HG02759 (cell line): ENCODE data around the gene CSMD2.
"Not testable (repeated sequence)": the region's sequence is repeated elsewhere in the genome, so short reads cannot be mapped to it uniquely, and the experiment has no call there.

Experiments used
- ATAC-seq: cut with Tn5 transposase; IDR thresholded peaks from one replicate; pipeline ENCODE4 v1.9.1; 2021; ENCODE audit warnings: mild to moderate bottlenecking, moderate library complexity; ENCODE audit not compliant: unreplicated experiment

CSMD2 gene

GRCh38 chr1:34055818-34056217, 109.2 kb downstream of the CSMD2 start:
- no peak for ATAC-seq

GRCh38 chr1:34054920-34055319, 110.1 kb downstream of the CSMD2 start:
- ATAC-seq, result no peak

GRCh38 chr1:34053660-34054059, 111.4 kb downstream of the CSMD2 start:
- ATAC-seq, result no peak

- ATAC-seq, result no peak
Observed at GRCh38 chr1:34052565-34052964, 112.5 kb downstream of the CSMD2 start.

GRCh38 chr1:34050709-34051485, 114.1 kb downstream of the CSMD2 start:
- ATAC-seq, result no peak

GRCh38 chr1:34049994-34050393, 115.0 kb downstream of the CSMD2 start:
- ATAC-seq, result no peak

- ATAC-seq, result no peak
Observed at GRCh38 chr1:34049477-34049876, 115.6 kb downstream of the CSMD2 start.

GRCh38 chr1:34037856-34038255, 127.2 kb downstream of the CSMD2 start:
- no peak for ATAC-seq

GRCh38 chr1:34037109-34037508, 127.9 kb downstream of the CSMD2 start:
- no peak for ATAC-seq

GRCh38 chr1:34034036-34034435, 131.0 kb downstream of the CSMD2 start:
- ATAC-seq, result no peak

GRCh38 chr1:34029954-34030353, 135.1 kb downstream of the CSMD2 start:
- no peak for ATAC-seq

- no peak for ATAC-seq
Observed at GRCh38 chr1:34029515-34029914, 135.5 kb downstream of the CSMD2 start.

- no peak for ATAC-seq
Observed at GRCh38 chr1:34028381-34029055, 136.5 kb downstream of the CSMD2 start.

- no peak for ATAC-seq
Observed at GRCh38 chr1:34025675-34026074, 139.4 kb downstream of the CSMD2 start.

GRCh38 chr1:34024485-34024884, 140.5 kb downstream of the CSMD2 start:
- ATAC-seq, result no peak

- no peak for ATAC-seq
Observed at GRCh38 chr1:34019741-34020552, 145.1 kb downstream of the CSMD2 start.

GRCh38 chr1:34018285-34018684, 146.7 kb downstream of the CSMD2 start:
- no peak for ATAC-seq

- not testable (repeated sequence) for ATAC-seq
Observed at GRCh38 chr1:34016281-34016680, 148.7 kb downstream of the CSMD2 start.

- ATAC-seq, result no peak
Observed at GRCh38 chr1:34013958-34014737, 150.9 kb downstream of the CSMD2 start.

GRCh38 chr1:34013136-34013535, 151.9 kb downstream of the CSMD2 start:
- ATAC-seq, result no peak
